ENCODE results near the gene SRGAP1.
A peak's percentile ranks its signal among the peaks of the same experiment; 100 is the strongest.
"Not testable (repeated sequence)": the region's sequence is repeated elsewhere in the genome, so short reads cannot be mapped to it uniquely, and the experiment has no call there.

Gene SRGAP1

GRCh38 chr12:63874897-63875480 is 30.5 kb downstream of the SRGAP1 start:
- DNase-seq, result no peak

- no peak for DNase-seq
These were observed 31.2 kb downstream of the SRGAP1 start for GRCh38 chr12:63875703-63876102.

GRCh38 chr12:63876980-63877379 is 32.5 kb downstream of the SRGAP1 start:
- no peak for DNase-seq

GRCh38 chr12:63877693-63878092 is 33.2 kb downstream of the SRGAP1 start:
- no peak for DNase-seq

GRCh38 chr12:63880235-63880634 is 35.7 kb downstream of the SRGAP1 start:
- DNase-seq, result not testable (repeated sequence)

- DNase-seq, result no peak
These were observed 36.3 kb downstream of the SRGAP1 start for GRCh38 chr12:63880742-63881263.

GRCh38 chr12:63882844-63883243 is 38.3 kb downstream of the SRGAP1 start:
- no peak for DNase-seq

GRCh38 chr12:63885401-63885800 is 40.9 kb downstream of the SRGAP1 start:
- no peak for DNase-seq

GRCh38 chr12:63888908-63889635 is 44.6 kb downstream of the SRGAP1 start:
- no peak for DNase-seq

- DNase-seq, result no peak
These were observed 45.4 kb downstream of the SRGAP1 start for GRCh38 chr12:63889721-63890509.

- no peak for DNase-seq
These were observed 48.7 kb downstream of the SRGAP1 start for GRCh38 chr12:63893170-63893569.

- DNase-seq, result no peak
These were observed 49.6 kb downstream of the SRGAP1 start for GRCh38 chr12:63894132-63894531.

GRCh38 chr12:63895841-63896240 is 51.3 kb downstream of the SRGAP1 start:
- no peak for DNase-seq

GRCh38 chr12:63897931-63898330 is 53.4 kb downstream of the SRGAP1 start:
- peak; percentile 66 for DNase-seq

GRCh38 chr12:63898764-63899337 is 54.4 kb downstream of the SRGAP1 start:
- no peak for DNase-seq

GRCh38 chr12:63899396-63899795 is 54.9 kb downstream of the SRGAP1 start:
- peak; percentile 39 for DNase-seq

- no peak for DNase-seq
These were observed 56.7 kb downstream of the SRGAP1 start for GRCh38 chr12:63900922-63901793.

- no peak for DNase-seq
These were observed 60.2 kb downstream of the SRGAP1 start for GRCh38 chr12:63904653-63905052.

- DNase-seq, result no peak
These were observed 61.0 kb downstream of the SRGAP1 start for GRCh38 chr12:63905544-63905943.

- DNase-seq, result no peak
These were observed 62.4 kb downstream of the SRGAP1 start for GRCh38 chr12:63906876-63907275.

GRCh38 chr12:63907561-63907960 is 63.1 kb downstream of the SRGAP1 start:
- DNase-seq, result no peak

GRCh38 chr12:63909746-63910145 is 65.2 kb downstream of the SRGAP1 start:
- no peak for DNase-seq

All from OCI-M1 (cell line).